Measurements from ENCODE around the gene GNG11.
"Not testable (repeated sequence)": the region's sequence is repeated elsewhere in the genome, so short reads cannot be mapped to it uniquely, and the experiment has no call there.

Gene GNG11

DNA sequence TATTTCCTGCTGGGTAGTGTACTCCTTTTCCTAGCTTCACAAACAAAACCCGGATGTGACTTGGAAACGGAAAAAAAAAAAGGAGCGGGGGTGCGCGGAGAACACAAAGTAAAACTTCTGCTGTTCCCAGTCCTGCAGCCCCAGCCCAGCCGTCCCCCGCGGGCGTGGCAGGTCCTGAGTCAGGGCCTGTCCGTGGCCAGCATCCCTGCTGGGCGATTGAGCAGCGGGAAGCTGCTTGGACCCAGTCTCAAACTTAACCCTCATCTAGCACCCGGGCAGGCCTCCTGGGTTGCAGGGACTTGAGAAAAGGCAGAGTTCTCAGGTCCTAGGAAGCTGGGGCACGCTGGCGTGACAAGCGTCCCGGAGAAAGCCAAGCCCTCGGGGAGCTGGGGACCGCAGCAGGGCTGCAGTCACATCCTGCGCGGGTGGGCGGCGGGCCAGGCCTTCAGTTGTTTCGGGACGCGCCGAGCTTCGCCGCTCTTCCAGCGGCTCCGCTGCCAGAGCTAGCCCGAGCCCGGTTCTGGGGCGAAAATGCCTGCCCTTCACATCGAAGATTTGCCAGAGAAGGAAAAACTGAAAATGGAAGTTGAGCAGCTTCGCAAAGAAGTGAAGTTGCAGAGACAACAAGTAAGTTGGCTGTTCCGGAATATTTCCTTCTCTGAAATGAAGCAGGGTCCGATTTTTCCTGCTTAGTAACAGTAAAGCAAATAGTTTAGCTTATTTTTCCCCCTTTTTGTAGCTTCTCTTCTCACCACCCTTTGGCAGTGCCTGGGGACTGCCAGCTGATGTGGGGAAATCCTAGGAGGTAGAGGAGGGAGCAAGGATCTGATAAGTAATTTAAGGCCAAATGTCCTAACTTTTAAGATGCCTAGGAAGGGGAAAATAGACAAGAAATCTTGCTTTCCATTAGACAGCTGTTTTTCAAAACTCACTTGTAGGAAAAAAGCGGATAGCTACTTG is at the start of gene GNG11:
GNG11 (plus strand) TSS at position 129 of the 960 bp plus-strand sequence; CDS start at position 532, 403 bp downstream.
- DNase-seq, result peak; percentile 65

DNA sequence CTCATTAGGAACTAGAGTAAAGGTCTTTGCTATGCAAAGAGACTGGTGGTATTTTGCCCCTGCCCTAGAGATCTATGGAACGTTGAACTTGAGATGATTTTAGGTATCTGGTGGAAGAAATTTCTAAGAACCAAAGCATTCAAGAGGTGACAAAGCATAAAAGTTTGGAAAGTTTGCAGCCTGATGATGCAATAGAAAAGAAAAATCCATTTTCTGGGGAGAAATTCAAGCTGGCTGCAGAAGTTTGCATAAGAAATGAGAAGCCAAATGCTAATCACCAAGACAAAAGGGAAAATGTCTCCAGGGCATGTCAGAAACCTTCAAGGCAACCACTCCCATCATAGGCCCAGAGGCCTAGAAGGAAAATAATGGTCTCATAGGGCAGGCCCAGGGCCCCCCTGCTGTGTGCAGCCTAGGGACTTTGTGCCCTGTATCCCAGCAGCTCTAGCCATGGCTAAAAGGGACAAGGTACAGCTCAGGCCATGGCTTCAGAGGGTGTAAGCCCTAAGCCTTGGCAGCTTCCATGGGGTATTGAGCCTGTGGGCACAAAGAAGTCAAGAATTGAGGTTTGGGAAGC is 47.4 kb upstream of the GNG11 start:
- DNase-seq, result no peak

DNA sequence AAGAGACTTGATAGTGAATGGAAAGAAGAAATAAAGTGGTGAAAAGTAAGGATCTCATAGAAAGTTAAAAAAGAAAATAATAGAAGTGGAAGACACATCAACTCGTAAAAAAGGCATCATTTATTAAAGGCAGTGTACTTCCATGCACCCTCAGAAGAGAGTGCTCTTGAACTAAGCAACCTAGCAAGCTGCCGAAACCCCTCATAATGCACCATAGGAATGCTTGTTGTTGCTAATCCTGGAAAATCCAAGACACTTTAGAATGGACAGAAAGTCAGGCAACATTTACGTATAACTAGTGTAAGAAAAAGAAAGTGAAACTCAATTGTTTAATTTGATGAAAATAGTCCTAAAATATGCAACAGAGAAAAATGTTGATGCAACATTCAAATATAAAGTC is 43.8 kb upstream of the GNG11 start:
- no peak for DNase-seq

DNA sequence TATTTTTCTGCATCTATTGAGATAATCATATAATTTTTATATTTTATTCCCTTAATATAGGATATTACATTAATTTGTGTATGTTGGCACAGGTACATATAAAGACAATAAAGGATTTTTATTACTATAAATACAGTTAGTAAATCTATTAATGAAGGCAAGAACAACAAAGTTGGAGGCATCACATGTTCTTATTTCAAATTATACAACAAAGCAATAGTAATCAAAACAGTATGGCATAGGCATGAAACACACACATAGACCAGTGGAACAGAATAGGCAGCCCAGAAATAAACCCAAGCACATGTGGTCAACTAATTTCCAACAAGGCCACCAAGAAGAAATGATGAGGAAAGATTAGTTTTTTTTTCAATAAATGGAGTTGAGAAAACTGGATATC is 42.2 kb upstream of the GNG11 start:
- no peak for DNase-seq

DNA sequence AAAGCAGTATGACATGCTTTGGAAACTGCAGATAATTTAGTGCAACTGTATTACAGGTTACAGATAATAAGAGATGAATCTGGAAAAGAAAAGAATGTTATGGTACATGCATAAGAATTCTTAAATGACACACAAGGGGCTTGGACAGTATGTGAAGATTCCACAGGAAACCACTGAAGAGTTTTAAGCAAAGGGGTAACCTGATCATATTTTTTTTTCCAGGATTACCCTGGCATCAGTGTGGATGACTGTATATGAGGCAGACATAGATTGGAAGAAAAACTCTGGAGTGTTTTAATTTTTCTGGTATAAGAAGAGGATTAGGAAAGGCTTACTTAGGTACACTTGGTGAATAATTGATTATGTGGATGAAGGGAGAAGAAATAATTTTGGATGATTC is 39.1 kb upstream of the GNG11 start:
- no peak for DNase-seq

DNA sequence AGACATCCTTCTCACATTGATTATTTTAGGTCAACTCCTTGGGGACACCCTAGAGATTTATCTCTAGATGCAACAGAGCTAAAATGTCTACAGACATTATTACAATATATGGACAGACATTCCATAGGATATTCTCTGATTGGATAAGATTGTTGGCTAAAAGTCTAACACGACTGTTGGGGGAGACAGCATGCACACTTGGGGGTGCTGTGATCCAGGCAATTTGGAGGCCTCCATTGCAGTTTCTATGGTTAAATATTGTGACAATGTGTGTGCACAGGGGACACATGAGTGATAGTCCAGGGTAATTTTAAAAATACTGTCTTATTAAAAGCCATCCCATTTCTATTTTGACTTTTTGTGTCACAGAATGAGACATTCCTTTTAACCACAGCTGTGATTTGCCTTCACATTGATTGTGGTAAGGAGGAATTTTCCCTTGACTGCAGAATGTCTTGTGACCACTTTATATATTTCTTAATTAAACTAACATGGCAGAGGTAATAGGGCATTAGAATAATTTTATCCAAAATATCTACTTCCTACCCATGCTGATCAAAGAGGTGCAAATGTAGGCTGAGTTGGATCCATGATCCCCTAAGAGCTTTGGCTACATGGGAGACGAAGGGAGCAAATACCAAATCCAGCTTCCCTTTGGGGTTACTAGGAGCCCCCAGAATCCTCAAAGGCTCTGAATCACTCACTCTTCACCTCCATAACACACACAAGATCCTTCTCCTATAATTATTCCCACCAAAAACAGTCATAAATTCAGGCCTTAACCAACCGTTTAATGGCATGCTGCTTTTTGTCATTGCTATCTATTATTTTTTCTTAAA is 38.2 kb upstream of the GNG11 start:
- no peak for DNase-seq

DNA sequence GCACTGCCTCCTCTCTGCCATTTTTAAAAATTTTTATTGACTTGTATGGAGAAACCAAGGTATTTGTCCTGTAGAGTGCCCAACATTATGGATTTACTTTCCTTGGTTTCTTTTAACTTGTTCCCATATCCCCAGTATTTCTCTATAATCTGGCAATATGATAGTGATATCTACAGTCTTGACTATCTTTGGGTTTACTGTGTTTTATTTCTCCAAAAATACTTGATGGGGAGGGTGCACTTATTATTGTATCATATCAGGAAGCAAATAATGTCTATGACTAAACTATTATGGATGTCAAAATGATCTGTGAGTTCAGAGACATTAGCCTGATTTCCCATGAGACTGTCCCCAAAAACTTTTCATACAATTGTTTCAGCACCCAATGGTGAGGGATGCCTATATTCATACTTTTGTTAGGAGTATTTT is 37.6 kb upstream of the GNG11 start:
- DNase-seq, result no peak

DNA sequence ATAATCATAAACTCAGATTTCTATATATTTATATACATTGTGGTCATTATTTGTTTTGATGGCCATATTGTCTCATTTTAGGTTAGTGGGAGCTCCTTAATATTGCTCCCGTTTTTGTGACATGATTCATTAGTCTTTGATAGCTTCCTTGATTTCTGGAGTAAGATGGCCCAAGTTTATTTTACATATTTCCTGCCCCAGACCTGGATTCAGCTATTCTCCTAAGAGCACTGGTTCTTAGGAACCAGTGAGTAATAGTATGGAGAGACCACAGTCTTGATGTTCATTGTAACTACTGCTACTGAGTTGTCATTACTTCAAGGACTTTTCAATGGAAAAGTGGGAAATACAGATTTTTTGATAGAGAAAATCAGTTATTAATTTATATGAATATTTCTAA is 37.0 kb upstream of the GNG11 start:
- no peak for DNase-seq

DNA sequence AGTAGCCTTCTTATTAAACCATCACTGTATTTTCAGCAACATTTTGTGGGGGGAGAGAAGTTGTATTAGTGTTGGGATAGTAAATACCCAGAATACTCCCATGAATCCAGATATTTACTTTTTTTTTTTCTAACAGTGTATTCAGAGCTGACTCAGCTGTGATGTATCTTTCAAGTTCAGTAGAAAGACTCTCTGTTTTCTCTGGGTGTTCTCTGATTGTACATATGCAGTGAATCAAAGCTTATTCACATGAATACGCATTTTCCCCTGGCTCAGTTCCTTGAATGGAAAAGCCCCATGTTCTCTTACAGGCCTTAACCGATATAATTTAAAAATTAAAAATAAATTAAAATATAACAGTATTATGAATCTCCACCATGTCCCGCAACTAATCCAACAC is 32.3 kb upstream of the GNG11 start:
- no peak for DNase-seq

DNA sequence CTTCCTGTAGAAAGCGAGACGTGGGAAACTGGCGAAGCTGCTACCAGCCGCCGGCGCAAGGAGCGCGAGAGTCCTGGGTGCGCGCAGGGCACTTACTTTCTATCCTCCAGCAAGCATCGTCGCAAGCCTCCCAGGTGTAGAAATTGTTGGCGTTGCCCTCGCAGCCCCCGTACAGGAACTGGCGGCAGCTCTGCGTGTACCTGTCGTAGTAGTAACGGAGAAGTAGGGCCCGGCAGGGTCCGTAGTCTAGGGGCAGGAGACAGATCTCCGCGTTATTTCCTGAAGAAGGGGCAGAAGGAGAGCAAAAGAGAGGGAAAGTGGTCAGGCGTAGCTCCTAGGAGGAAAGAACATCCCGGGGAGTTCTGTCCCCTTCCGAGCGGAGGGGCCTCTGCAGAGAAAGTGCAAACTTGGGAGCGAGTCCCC is 31.5 kb upstream of the GNG11 start:
- no peak for DNase-seq

DNA sequence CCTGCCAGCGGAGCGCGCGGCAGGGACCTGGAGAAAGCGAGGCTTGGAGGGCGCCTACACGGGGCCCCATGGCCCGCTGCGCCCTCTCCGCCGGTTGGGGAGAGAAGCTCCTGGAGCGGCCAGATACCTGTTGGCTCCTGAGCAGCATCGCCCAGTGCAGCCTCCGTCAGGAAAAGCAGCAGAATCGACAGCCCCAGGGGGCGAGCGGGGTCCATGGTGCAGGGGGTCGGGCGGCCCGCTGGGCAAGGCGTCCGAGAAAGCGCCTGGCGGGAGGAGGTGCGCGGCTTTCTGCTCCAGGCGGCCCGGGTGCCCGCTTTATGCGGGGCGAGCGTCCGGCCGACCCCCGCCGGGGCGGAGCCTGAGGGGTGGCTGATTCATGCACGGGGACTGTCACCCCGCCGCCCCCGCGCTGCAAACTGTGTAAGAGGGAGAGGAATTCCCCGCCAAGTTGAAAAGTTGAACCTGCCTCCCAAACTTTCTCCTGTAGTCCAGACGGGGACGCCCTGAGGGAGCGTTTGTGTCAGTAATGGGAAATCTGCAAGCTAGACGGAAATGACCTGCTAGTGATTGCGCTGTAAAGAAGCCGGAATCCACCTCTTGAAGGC is 31.0 kb upstream of the GNG11 start, which contains the start of gene TFPI2:
TFPI2 (minus strand) TSS at position 290 of the 605 bp plus-strand sequence; CDS start at position 215, 75 bp downstream.
- DNase-seq, result peak; percentile 58

DNA sequence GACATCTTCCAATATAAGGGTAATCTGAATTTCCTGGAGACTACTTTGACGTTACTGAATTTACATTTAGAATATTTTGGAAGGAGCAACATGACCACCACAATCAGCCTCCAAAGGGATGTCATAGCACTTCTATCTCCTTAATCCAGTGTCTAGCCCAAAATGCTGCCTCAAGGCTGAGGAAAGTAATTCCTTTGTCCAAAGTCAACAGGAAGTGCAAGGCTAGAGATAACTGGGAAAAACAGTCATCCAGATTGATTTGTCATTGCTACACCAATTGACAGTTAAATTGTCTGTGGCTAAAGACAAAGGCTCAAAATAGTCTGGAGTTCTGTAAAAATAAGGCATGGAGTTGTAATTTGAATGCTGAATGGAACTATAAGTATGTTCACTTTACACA is 27.1 kb upstream of the GNG11 start:
- DNase-seq, result no peak

DNA sequence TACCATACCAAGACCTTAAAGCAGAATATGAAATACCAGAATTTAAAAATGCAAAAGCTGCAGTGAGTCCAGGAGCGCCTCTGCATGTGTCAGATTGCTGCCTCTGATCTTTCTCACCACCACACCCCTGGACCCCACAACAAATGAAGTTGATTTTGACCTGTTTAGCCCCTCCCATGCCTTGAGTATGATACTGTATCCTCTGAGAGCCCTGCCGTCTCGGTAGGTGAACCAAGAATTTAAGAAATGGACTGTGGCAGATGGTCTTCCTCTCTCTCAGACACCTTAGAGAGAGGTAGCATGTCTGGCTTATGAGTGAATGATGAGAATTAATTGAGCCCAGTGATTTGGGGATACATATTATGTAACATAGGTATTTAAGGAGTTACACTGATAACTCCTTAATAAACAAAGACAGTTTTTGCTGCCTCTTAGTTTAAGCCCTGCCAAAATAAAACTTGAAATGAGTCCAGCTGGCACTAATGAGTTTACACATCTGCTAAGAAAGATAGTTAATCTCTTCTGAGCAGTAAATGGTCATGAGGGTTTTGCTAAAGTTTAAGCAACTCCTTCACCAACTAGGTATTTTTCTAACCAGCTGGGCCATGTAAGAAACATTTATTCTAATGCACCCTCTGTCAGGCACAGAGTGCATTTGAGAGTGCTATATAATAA is 26.4 kb upstream of the GNG11 start:
- no peak for DNase-seq

DNA sequence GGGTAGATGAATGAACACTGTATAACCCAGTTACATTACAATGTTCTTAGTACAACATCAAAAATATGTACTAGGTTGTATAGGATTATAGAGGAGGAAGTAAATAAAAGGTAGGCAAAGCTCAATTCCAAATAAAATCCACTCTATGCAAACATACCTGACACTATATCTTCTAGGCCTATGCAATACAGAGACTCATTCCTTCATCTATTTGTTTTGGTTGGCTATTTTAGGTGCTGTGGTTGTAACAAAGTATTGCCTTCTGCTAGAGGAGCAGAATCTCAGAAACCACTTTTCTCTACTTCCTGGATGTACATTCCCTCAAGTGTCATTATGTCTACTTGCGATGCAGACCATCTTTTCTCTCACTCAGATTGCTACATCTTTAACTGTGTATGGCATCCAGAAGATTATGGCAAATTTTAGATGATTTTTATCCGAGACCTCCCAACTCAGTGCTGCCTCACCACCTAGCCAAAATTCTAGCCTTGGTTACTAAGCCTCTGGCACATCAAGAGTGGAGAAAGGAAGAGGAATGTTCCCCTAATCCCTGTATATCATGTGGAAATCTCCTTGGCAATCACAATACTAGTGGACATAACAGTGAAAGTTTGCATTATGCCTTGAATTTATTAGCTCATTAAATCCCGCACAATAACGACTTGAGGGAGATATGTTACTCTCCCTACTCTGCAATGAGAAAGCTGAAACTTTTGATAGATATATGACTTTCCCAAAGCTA is 25.5 kb upstream of the GNG11 start:
- no peak for DNase-seq

DNA sequence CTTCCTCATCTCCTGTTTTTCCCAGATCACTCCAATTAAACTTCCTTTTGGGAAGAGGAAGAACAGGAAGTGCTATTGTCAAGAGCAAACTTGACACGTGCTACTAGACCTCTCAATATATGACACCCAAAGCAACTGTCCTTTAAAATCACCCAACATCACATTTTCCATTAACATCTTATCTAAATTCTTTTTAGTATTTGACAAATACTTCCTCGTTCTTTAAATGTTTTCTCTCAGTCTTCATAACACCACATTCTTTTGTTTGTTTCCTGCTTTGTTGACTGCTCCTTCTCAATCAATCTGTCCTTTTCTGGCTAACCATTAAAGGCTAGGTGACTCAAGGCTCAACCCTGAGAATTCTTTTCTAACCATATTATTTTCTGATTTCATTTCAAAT is 23.9 kb upstream of the GNG11 start:
- no peak for DNase-seq

DNA sequence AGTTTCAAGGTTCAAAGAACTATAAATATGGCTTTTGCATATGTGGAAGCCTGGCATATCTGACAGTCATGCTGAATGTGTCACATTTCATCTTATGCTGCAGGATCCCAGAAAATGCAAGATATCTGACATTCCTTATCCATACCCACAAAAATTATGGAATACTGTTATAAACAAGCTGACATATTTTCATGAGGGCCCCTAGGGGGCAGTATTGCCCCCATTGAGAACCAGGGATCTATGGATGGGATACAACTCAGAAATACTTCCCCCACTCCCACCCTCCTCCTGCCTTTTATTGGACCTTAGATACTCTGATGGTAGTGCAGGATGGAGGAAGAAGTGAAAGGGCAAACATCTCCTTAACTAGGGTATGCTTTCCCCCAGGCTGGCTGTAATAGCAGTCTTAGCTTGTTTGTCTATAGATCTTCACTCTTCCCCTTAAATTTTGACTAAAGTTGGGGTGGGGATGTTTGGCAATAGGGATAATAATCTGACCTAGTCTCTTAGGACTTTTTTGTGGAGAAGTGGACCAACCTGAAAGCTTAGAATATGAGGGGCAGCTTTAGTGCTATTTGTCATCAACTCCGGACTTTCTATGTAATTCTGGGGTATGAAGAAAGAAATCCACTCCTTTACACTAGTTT is 18.6 kb upstream of the GNG11 start:
- no peak for DNase-seq

DNA sequence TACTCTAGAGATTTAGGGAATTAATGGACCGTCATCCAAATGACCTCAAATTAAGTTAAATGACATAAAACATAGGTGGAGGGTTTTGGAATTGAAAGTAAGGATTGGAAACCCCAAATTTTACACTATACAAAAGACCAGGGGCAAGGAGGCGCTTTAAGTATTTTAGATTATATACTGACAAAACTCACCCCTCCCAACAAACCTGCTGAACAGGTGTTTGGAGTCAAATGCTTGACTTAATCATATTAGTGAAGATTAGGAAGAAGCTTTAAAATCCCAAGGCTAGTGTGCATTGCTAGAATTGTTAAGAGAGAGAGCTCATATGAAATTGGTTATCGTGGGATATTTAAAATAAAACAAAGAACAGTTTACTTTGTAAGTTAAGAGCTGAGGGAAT is 15.3 kb upstream of the GNG11 start, which contains the start of gene GNGT1:
GNGT1 (plus strand) TSS at position 301 of the 400 bp plus-strand sequence. CDS start 180 bp downstream, outside the sequence.
- DNase-seq, result no peak

DNA sequence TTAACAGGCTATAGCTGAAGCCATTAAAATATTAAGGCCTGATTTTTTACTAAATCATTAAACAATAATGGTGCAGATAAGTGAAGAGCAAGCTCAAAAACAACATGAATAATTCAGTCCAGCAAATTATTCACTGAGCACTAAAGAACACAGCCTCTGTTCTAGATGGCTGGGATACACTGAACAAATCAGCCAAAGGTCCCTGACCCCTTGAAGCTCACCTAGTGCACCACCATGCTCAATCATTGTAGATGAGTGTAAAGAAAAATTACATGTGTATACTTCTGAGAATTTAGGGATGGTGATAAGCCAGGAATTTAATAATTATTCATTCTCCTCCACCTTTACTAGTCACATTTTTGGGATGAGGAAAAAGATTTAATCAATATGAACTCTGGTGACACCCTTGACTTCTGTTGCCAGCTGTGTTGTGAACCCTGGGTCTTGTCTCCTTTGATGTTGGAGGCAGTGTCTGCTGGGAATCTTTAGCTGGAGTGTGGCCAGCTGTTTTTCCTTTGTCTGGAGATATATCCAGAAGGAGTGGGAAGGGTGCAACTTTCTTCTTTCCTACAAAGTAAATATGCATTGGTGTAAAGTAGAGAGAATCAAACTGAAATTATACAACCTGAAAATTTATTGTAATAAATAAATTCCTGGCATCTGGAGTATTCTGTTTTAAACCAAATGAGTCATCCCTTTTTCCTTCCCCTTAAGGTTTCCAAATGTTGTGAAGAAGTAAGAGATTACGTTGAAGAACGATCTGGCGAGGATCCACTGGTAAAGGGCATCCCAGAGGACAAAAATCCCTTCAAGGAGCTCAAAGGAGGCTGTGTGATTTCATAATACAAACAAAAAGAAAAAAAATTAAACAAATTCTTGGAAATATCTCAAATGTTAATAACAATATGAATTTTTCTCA is 11.2 kb upstream of the GNG11 start:
- no peak for DNase-seq

DNA sequence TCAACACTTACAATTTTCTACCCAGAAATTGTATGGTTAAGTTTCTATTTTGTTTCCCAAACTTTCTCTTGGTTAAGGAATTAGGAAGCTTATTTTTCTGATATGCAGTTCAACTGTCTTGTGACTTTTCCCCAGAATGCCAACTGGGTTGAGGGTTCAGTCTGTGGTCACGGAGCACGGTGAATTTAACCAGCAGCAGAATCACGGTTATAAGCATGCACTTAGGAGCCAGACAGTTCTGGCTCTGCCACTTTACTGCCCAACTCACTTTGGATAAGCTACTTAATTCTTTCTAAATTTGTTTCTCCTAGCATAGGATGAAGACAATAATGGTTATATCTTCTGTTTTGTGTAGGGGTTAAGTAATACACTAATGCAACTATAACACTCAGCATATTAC is 10.3 kb upstream of the GNG11 start:
- DNase-seq, result not testable (repeated sequence)

DNA sequence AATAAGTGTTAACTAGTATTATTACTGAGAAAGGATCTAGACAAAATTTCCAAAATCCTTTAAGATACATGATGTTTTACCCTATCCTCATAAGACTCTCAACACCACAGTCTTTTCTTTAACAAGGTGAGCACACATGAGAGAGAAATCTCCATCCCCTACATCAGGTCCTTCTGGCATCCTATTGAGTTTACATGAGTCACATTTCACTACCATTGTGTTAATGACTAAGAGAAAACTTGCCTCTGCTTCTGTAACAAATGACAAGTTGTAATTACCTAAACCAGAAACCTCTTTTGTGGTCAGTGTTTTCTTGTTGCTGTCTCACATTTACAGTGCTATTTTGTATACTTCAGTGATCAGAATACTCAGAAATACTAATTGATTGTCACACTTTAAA is 9.9 kb upstream of the GNG11 start:
- DNase-seq, result not testable (repeated sequence)

All from activated CD8-positive, alpha-beta memory T cell treated with anti-CD3 and anti-CD28 coated beads for 24 hours (primary cell).